NCI-H2081 (cell line): Measurements from ENCODE around the gene CYB5RL.
"Not testable (repeated sequence)": the region's sequence is repeated elsewhere in the genome, so short reads cannot be mapped to it uniquely, and the experiment has no call there.

ENCODE experiments used
- DNase-seq, 2 experiments: peaks; one replicate each; lab custom pipeline; 2025; lab: John Stamatoyannopoulos, UW

CYB5RL gene, protein sequence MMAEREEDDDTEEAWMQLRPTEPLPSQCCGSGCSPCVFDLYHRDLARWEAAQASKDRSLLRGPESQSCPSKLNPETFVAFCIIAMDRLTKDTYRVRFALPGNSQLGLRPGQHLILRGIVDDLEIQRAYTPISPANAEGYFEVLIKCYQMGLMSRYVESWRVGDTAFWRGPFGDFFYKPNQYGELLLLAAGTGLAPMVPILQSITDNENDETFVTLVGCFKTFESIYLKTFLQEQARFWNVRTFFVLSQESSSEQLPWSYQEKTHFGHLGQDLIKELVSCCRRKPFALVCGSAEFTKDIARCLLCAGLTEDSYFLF

GRCh38 chr1:54199765-54200518 is at the start of gene CYB5RL, which contains the start of gene MRPL37:
TSS of gene CYB5RL (minus strand) at chr1:54200030. CDS start at chr1:54195616, 4,414 bp downstream.
TSS of gene MRPL37 (plus strand) at chr1:54200167. CDS start at chr1:54200244, 77 bp downstream.
- DNase-seq, result peak; percentile 97 to 99

- no peak for DNase-seq
Measured at GRCh38 chr1:54248966-54249365, 49.1 kb upstream of the CYB5RL start.

DNA sequence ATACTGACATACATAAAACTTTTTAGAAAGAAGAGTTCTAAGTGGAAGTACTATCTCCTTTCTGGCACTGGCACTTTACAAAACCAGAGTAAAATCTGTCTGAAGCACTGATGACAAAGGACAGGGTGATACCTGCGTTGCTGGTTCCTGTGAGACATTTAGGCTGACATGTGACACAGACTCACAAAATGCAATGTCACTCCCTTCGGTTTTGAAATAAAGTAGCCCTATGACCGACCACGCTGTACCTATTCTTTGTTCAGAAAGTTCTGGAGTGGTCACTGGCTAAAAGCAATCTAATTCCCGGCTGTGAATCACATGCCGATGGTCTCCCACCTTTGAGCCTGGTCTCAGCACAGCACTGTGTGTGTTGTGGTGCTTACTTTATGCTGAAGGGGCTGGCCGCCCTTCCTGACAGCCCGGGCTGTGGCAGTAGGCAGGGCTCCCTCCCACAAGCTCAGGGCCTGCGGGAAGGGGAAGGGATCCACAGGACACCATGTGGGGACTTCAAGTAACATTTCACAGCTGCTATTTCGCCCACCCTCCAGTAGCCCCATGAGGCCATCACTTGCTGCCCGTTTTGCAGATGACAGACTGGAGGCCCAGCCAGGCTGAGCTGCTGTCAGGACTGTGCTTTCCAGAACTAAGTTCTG is 48.2 kb upstream of the CYB5RL start:
- DNase-seq, result no peak

- DNase-seq, result no peak
Measured at GRCh38 chr1:54246116-54246721, 46.4 kb upstream of the CYB5RL start.

GRCh38 chr1:54245501-54245900 is 45.7 kb upstream of the CYB5RL start:
- no peak for DNase-seq

DNA sequence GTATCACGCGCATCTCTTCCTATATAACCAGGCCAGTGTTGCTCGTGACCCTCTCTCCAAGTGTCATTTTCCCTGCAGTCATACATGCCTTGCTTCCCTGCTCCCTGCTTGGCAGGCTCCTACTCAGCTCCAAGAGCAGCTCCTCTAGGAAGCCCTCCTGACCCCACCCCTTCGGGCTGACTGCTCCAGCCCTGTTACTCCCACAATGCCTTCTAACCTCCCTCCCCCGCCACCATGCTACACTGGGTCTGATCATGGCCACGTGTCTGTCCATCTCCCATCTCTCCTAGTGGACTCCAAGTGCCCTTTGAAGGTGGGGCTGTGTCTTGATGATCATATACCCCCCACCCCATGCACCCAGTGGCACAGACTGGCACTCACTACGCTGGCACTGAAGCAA is 44.8 kb upstream of the CYB5RL start:
- no peak for DNase-seq

GRCh38 chr1:54243022-54243421 is 43.2 kb upstream of the CYB5RL start:
- DNase-seq, result no peak

DNA sequence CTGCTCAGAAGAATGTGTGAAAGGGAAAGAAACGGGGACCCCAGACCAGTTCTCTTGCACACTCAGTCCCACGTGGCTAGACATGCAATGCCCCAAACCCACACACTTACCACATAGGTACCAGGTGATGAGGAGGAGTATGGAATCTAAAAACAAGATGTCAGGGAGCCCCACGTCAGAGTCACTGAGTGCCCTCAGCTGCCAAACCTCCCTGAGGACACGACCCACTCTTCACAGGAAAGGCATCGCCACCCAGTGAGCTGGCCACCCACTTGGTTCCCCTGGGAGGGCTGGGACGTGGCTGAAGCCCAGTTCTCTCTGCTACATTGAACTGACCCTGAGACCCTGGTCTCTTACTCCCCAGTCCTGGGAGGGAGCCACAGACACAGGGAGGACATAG is 41.5 kb upstream of the CYB5RL start:
- no peak for DNase-seq

DNA sequence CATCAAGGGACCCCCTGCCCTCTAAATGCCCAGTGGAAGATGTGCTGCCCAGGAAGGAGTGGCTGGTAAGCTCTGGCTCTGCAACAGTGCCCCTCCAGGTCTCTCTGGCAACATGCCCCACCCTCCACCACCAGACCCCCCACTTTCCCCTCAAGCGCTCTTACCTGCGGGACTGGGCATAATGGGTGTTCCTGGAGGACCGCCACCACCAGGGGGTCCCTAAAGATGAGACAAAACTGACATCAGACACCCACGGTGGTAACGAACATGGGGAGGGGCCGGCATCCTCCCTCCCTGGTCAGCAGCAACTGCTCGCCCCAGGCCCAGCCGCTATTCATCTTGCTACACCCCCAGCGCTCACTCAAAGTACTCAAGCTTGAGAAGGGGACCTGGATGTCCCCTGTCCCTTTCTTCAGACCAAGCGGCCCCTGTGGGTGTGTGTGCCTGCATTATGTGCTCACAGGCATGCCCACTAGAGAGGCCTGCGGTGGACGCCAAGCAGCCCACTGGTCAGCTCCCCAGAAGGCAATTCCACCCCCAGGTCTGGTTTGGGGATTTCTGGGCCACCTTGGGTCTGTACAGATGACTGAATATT is 41.0 kb upstream of the CYB5RL start:
- no peak for DNase-seq

- no peak for DNase-seq
Measured at GRCh38 chr1:54239631-54240031, 39.8 kb upstream of the CYB5RL start.

DNA sequence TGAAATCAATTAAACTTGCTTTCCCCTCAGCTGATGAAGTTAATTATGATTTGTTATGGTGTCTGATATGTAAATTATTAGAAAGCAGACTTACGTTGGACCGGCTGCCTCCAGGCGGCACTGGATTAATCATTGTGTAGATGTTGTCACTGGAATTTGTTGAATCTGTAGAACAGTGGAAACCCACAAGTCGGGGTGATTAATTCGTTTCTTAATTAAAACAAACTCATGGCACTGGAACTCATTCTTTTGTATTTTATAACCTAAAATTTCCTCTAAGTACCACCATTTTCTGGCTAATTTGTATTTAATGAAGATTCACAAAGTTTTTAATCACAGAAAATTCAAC is 39.2 kb upstream of the CYB5RL start:
- DNase-seq, result no peak

- DNase-seq, result no peak
Measured at GRCh38 chr1:54238353-54239034, 38.7 kb upstream of the CYB5RL start.

- no peak for DNase-seq
Measured at GRCh38 chr1:54237586-54237985, 37.8 kb upstream of the CYB5RL start.

GRCh38 chr1:54234284-54234683 is 34.5 kb upstream of the CYB5RL start:
- DNase-seq, result no peak

- DNase-seq, result not testable (repeated sequence)
Measured at GRCh38 chr1:54233196-54233595, 33.4 kb upstream of the CYB5RL start.

DNA sequence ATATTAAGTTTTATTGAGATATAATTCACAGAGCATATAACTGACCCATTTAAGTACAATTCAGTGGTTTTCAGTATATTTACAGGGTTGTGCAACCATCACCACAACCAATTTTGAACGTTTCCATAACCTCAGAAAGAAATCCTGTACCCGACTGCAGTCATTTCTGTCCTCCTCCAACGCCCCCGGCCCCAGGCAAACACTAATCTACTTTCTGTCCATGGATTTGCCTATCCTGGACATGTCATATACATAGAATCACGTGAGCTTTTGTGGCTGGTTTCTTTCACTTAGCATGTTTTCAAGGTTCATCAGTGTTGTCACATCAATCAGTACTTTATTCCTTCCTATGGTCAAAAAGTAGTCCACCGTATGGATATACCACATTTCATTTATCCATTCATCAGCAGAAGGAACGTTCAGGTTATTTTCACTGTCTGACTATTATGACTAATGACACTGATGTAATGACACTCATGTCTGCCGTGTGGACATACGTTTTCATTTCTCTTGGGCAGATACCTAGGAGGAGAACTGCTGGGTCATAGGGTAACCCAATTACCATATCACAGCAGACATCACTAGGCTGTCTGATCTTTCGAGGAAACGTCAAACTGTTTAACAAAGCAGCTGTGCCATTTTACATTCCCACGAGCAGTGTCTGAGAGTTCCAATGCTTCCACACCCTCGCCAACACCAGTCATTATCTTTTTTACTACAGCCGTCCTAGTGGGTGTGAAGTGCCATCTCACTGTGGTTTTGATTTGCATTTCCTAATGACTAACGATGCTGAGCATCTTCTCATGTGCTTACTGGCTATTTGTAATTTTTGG is 30.9 kb upstream of the CYB5RL start:
- no peak for DNase-seq

GRCh38 chr1:54229281-54229891 is 29.6 kb upstream of the CYB5RL start:
- no peak for DNase-seq

- DNase-seq, result no peak
Measured at GRCh38 chr1:54228638-54229079, 28.8 kb upstream of the CYB5RL start.

- no peak for DNase-seq
Measured at GRCh38 chr1:54227891-54228310, 28.1 kb upstream of the CYB5RL start.

GRCh38 chr1:54227091-54227602 is 27.3 kb upstream of the CYB5RL start:
- DNase-seq, result no peak
